ENCODE results near the gene HAVCR1. TPM values are rescaled to one million over a fixed set of nuclear protein-coding genes. Genes with fewer than 3 reads are reported as not detected.
"Not testable (repeated sequence)": the region's sequence is repeated elsewhere in the genome, so short reads cannot be mapped to it uniquely, and the experiment has no call there.

Gene HAVCR1
- total and polyA plus RNA-seq, 2 of the 13 experiments (the other 11 are each of a cell fraction or from before 2014, with no cell fraction given): 0.93 to 12.3 TPM

- TF ChIP-seq MLX (CRISPR knock-in tag; IDR thresholded peaks at IDR 0.05): peak; percentile 42; the same call in 1 of the 2 replicates
- 0 out of 2 replicates have a peak, but pooled peaks have one; percentile 13 for TF ChIP-seq IKZF5 (CRISPR knock-in tag; IDR thresholded peaks at IDR 0.05)
- TF ChIP-seq RCOR2 (CRISPR knock-in tag; IDR thresholded peaks at IDR 0.05): peak; percentile 26; the same call in 1 of the 2 replicates
- TF ChIP-seq ARID4A (CRISPR knock-in tag; IDR thresholded peaks at IDR 0.05; ENCODE audit: borderline replicate concordance): peak; percentile 12; the same call in 1 of the 2 replicates
- TF ChIP-seq GABPA (IDR thresholded peaks at IDR 0.05; ENCODE audit: low read depth, low read length); FOXP1 (IDR thresholded peaks at IDR 0.05): not testable (repeated sequence)
- peak; percentile 37; the same call in 1 of the 2 replicates for TF ChIP-seq GABPA (CRISPR knock-in tag; IDR thresholded peaks at IDR 0.05; ENCODE audit: low read depth)
- peak; percentile 15; the same call in 1 of the 2 replicates for TF ChIP-seq FOXA3 (CRISPR knock-in tag; IDR thresholded peaks at IDR 0.05)
- peak; percentile 95 for TF ChIP-seq MED1 (CRISPR knock-in tag; IDR thresholded peaks at IDR 0.05)
- TF ChIP-seq POLR2G (IDR thresholded peaks at IDR 0.05; ENCODE audit: low read depth, low read length): peak; percentile 37; the same call in 1 of the 2 replicates
- TF ChIP-seq HDAC2 (CRISPR knock-in tag; IDR thresholded peaks at IDR 0.05): peak; percentile 57
- peak; percentile 68; the same call in 1 of the 2 replicates for TF ChIP-seq FOXP1 (CRISPR knock-in tag; IDR thresholded peaks at IDR 0.05)
- TF ChIP-seq, protein P1, sequence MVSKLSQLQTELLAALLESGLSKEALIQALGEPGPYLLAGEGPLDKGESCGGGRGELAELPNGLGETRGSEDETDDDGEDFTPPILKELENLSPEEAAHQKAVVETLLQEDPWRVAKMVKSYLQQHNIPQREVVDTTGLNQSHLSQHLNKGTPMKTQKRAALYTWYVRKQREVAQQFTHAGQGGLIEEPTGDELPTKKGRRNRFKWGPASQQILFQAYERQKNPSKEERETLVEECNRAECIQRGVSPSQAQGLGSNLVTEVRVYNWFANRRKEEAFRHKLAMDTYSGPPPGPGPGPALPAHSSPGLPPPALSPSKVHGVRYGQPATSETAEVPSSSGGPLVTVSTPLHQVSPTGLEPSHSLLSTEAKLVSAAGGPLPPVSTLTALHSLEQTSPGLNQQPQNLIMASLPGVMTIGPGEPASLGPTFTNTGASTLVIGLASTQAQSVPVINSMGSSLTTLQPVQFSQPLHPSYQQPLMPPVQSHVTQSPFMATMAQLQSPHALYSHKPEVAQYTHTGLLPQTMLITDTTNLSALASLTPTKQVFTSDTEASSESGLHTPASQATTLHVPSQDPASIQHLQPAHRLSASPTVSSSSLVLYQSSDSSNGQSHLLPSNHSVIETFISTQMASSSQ (IDR thresholded peaks at IDR 0.05; ENCODE audit: low read depth): peak; percentile 81
- TF ChIP-seq, protein P1 (CRISPR knock-in tag; IDR thresholded peaks at IDR 0.05; ENCODE audit: borderline replicate concordance): peak; percentile 47; the same call in 1 of the 2 replicates
- peak; percentile 41; the same call in 1 of the 2 replicates for TF ChIP-seq SOX5 (CRISPR knock-in tag; IDR thresholded peaks at IDR 0.05; ENCODE audit: borderline replicate concordance)
Measured at GRCh38 chr5:157034106-157035072, 24.5 kb downstream of the HAVCR1 start (continued).
